Measurements from ENCODE around the gene AMD1. TPM values are rescaled to one million over a fixed set of nuclear protein-coding genes. Genes with fewer than 3 reads are reported as not detected.

Gene AMD1
- total and polyA plus RNA-seq, 2 of the 8 experiments (the other 6 are each of a cell fraction or from before 2014, with no cell fraction given): 60.9 to 177 TPM

GRCh38 chr6:110890288-110890687, 15.7 kb downstream of the AMD1 start:
- Histone ChIP-seq H2BK12ac (ENCODE audit: low read depth, low read length) (no peak overlapping the region), H3K9ac (replicated peaks in 1 of 4; ENCODE audit: extremely low read depth in 1 of 4, low read depth in 3 of 4, low read length in 3 of 4) (no peak overlapping the region), H4K5ac (ENCODE audit: insufficient read length, low read depth, low read length) (no peak overlapping the region), H3K27ac (ENCODE audit: low read depth, low read length) (no peak overlapping the region), H3K23ac (ENCODE audit: insufficient read length) (no peak overlapping the region), H3K4me2 (ENCODE audit: insufficient read depth in 1 of 2, low read depth in 2 of 2, low read length in 2 of 2) (no peak overlapping the region), H2BK5ac (ENCODE audit: low read depth, low read length) (no peak overlapping the region), H3K27me3 (replicated peaks in 1 of 4; ENCODE audit: control insufficient read depth in 3 of 4, extremely low read depth in 1 of 4, insufficient read depth in 3 of 4, low read length in 3 of 4) (no peaks in the 10 kb centered on the region), H3K14ac (ENCODE audit: insufficient read length) (no peak overlapping the region), H2BK15ac (ENCODE audit: low read length) (no peak overlapping the region), H3K4me3 (ENCODE audit: extremely low read depth in 1 of 4, insufficient read depth in 2 of 4, low read depth in 3 of 4, low read length in 4 of 4) (no peak overlapping the region), H2AFZ (ENCODE audit: low read length) (no peak overlapping the region), H3K4me1 (replicated peaks in 1 of 4; ENCODE audit: control insufficient read depth in 3 of 4, insufficient read depth in 4 of 4, low read length in 3 of 4) (peaks cover 0 to 3% (median 0%) of the 10 kb centered on the region in 4 experiments; a peak in 2 of 7 replicates), H3K79me1 (ENCODE audit: low read depth, low read length) (no peaks in the 10 kb centered on the region; the same call in 1 of the 2 replicates), H3K4ac (replicated peaks; ENCODE audit: insufficient read length, low read depth, low read length) (no peak overlapping the region), H4K91ac (replicated peaks; ENCODE audit: insufficient read length, low read length) (no peak overlapping the region), H3K9me3 (ENCODE audit: insufficient read depth in 2 of 2, low read depth in 1 of 2, low read length in 1 of 2) (no peaks in the 10 kb centered on the region), H3K56ac (replicated peaks; ENCODE audit: insufficient read length, low read depth, low read length) (no peak overlapping the region), H4K8ac (ENCODE audit: extremely low read depth, insufficient read depth, low read length) (no peak overlapping the region), H3K23me2 (ENCODE audit: low read depth, low read length) (no peaks in the 10 kb centered on the region), H3K18ac (ENCODE audit: extremely low read depth, low read length) (no peak overlapping the region), H4K20me1 (replicated peaks in 1 of 2; ENCODE audit: control insufficient read depth in 1 of 2, insufficient read depth in 2 of 2, low read length in 2 of 2) (peaks cover 20 to 28% of the 10 kb centered on the region in 2 experiments), H2AK5ac (ENCODE audit: low read depth, low read length) (no peak overlapping the region), H3K36me3 (ENCODE audit: control insufficient read depth in 2 of 4, insufficient read depth in 4 of 4, low read length in 3 of 4) (peaks cover 10 to 66% (median 52%) of the 10 kb centered on the region in 4 experiments), H2BK20ac (ENCODE audit: low read length) (no peak overlapping the region), H2BK120ac (replicated peaks; ENCODE audit: low read depth, low read length) (no peak overlapping the region), H3K79me2 (ENCODE audit: control insufficient read depth in 1 of 2, insufficient read depth in 2 of 2, low read length in 2 of 2) (peaks cover 28 to 91% of the 10 kb centered on the region in 2 experiments)
- ChIA-PET CTCF (ENCODE audit: partially characterized antibody) (interaction anchor here (0.8 to 3.8 kb wide), 4 partner anchors 8 to 207 kb away, joined by 3 to 19 read pairs (median 3); no protein-coding TSS in a partner anchor), POLR2A (ENCODE audit: partially characterized antibody) (interaction anchor here (0.8 to 12.2 kb wide), 3 partner anchors 8 to 14 kb away, joined by 5 to 172 read pairs (median 11); partner anchors contain the start of gene AMD1)
- FAIRE-seq (no peak), DNase-seq (ENCODE audit: low read depth in 1 of 2, low spot score in 2 of 2) (no peak)
- WGBS, 2 experiments (ENCODE audit: extremely low coverage in 1 of 2, insufficient coverage in 1 of 2, insufficient read length in 1 of 2, insufficient replicate concordance in 2 of 2, low coverage in 1 of 2, low lambda C conversion rate in 2 of 2, missing lambda C conversion rate in 1 of 2): 94% methylated on average over 1 of the region's 1 CpG; no CpG with 5 or more reads in 1 of the 2 experiments
- no peak for TF ChIP-seq BACH1 (IDR thresholded peaks at IDR 0.05; ENCODE audit: low read length)
- no peak for TF ChIP-seq SUZ12 (IDR thresholded peaks at IDR 0.05; ENCODE audit: low read length)

Measured in H1 (cell line).